Measurements from ENCODE around the gene SULT2B1.

DNA sequence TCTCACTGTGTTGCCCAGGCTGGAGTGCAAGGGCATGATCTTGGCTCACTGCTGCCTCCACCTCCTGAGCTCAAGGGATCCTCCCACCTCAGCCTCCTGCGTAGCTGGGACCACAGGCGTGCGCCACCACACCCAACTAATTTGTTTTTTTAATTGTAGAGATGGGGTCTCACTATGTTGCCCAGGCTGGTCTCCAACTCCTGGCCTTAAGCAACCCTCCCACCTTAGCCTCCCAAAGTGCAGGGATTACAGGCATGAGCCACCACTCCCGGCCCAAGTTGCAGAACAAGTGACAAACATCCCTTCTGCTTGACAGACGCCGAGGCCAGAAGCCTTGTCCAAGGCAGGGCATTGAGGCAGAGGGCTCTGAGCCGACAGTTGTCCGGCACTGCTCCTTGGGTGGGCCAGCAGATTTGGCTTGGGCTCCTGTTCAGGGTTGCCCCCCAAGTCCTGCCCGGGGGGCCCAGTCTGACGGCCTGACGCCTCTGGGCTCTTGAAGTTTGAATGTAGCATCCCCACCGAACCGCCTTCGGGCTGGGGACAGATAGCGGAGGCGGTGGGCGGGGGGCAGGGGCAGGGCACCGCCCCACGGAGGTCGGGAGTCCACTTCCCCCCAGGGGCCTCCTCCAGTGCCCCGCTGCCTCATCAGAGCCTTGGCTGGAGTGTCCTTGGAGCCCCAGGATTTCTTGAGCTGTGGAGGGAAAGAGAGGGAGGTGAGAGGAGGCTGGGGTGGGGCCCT lies 48.9 kb downstream of the SULT2B1 start:
- TF ChIP-seq, protein P1, sequence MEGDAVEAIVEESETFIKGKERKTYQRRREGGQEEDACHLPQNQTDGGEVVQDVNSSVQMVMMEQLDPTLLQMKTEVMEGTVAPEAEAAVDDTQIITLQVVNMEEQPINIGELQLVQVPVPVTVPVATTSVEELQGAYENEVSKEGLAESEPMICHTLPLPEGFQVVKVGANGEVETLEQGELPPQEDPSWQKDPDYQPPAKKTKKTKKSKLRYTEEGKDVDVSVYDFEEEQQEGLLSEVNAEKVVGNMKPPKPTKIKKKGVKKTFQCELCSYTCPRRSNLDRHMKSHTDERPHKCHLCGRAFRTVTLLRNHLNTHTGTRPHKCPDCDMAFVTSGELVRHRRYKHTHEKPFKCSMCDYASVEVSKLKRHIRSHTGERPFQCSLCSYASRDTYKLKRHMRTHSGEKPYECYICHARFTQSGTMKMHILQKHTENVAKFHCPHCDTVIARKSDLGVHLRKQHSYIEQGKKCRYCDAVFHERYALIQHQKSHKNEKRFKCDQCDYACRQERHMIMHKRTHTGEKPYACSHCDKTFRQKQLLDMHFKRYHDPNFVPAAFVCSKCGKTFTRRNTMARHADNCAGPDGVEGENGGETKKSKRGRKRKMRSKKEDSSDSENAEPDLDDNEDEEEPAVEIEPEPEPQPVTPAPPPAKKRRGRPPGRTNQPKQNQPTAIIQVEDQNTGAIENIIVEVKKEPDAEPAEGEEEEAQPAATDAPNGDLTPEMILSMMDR (IDR thresholded peaks at IDR 0.05), result no peak
- TF ChIP-seq POLR2A (IDR thresholded peaks at IDR 0.05), result no peak
